Measurements from ENCODE around the gene TTLL5. TPM values are rescaled to one million over a fixed set of nuclear protein-coding genes. Genes with fewer than 3 reads are reported as not detected.

Gene TTLL5
- polyA plus RNA-seq, 1 of the 3 experiments (the other 2 are of a cell fraction): 9.6 TPM

DNA sequence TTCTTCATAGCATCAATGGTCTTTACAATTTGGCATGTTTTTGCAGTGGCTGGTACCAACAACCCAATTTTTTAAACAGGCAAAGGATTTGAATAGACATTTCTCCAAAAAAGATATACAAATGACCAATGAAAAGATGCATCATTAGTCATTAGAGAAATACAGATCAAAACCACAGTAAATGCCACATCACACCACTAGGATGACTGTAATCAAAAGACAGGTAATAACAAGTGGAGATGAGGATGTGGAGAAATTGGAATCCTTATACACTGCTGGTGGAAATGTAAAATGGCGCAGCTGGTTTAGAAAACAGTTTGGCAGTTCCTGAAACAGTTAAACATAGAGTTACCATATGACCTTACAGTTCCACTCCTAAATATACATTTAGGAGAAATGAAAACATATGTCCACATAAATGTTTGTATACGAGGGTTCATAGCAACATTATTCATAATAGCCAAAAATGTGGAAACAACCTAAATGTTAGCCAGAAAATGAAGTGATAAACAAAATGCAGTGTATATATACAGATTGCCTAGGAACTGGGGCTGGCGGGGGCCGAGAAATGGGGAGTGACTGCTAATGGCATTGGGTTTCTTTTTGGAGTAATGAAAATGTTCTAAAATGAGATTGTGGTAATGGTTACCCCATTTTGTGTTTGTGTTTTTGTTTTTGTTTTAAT is 265.5 kb downstream of the TTLL5 start:
- Histone ChIP-seq H3K4me1 (ENCODE audit: control insufficient read depth in 1 of 2, insufficient read depth in 2 of 2, low read depth in 1 of 2, low read length in 1 of 2) (peaks cover 0 to 10% of the 10 kb centered on the region in 2 experiments; a peak in 2 of 4 replicates), H3K79me2 (ENCODE audit: insufficient read depth) (no peaks in the 10 kb centered on the region), H3K4me2 (no peak overlapping the region), H2AFZ (ENCODE audit: low read depth) (no peak overlapping the region), H3F3A (replicated peaks; ENCODE audit: insufficient read depth) (no peaks in the 10 kb centered on the region), H3K4me3 (ENCODE audit: low read depth in 2 of 2, low read length in 1 of 2) (no peak overlapping the region), H3K9ac (no peak overlapping the region), H3K36me3 (replicated peaks in 1 of 2; ENCODE audit: control insufficient read depth in 1 of 2, insufficient read depth in 2 of 2, low read length in 1 of 2) (peaks cover 0 to 3% of the 10 kb centered on the region in 2 experiments), H3K9me3 (no peaks in the 10 kb centered on the region), H3K27ac (ENCODE audit: low read depth in 2 of 2, low read length in 1 of 2) (no peak overlapping the region), H4K20me1 (ENCODE audit: insufficient read depth) (no peaks in the 10 kb centered on the region), H3K27me3 (ENCODE audit: insufficient read depth) (no peaks in the 10 kb centered on the region), H3K9me2 (no peaks in the 10 kb centered on the region)
- TF ChIP-seq JUND (IDR thresholded peaks at IDR 0.05): no peak
- no peak for TF ChIP-seq ELF1 (IDR thresholded peaks at IDR 0.05)
- TF ChIP-seq EZH2phosphoT487 (IDR thresholded peaks at IDR 0.05; ENCODE audit: borderline replicate concordance, low read depth): no peak
- TF ChIP-seq POLR2AphosphoS5 (IDR thresholded peaks at IDR 0.05; ENCODE audit: low read depth, low read length): no peak
- TF ChIP-seq TCF12 (IDR thresholded peaks at IDR 0.05): no peak
- TF ChIP-seq RXRA (IDR thresholded peaks at IDR 0.05; ENCODE audit: borderline replicate concordance, low read depth): no peak
- no peak for TF ChIP-seq FOXM1 (IDR thresholded peaks at IDR 0.05; ENCODE audit: low read depth)
- no peak for DNase-seq
- ChIA-PET POLR2A (no interaction called here), CTCF (interaction anchor here (1.1 kb wide), 1 partner anchor 53 kb away, joined by 4 read pairs; no protein-coding TSS in a partner anchor)
- 98% methylated on average over 4 of the region's 4 CpGs for WGBS (ENCODE audit: low lambda C conversion rate)

DNA sequence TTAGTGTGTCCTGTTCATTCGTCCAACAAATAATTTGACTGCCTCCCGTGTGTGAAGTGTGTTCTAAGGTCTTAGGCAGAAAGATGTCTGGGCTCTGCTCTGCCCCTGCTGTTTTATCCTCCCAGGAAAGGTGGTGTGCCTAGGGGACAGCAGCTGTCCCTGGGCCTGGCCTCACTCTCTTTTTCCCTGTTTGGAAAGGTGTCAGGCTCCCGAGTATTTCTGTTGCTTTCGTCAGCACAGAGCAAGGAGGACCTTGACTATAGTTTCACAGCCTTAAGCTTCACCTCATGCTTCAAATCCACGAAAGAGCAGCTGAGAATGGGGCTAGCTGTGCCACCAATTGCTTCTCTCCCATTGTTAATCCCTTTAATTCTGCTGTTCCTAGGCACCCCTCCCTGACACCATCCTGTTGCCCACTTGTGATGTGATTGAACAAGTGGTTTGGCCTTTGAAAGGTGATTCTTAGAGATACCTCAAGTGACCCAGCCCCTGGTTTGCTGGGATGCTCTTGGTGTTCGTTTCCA is 266.6 kb downstream of the TTLL5 start:
- POLR2A ChIA-PET: no interaction called here
- CTCF ChIA-PET: interaction anchor here (0.9 to 1.5 kb wide), 3 partner anchors 21 to 55 kb away, joined by 4 to 6 read pairs (median 4); no protein-coding TSS in a partner anchor
- Histone ChIP-seq H2AFZ (ENCODE audit: low read depth) (no peak overlapping the region), H3K36me3 (replicated peaks in 1 of 2; ENCODE audit: control insufficient read depth in 1 of 2, insufficient read depth in 2 of 2, low read length in 1 of 2) (peaks cover 0 to 3% of the 10 kb centered on the region in 2 experiments), H3K4me3 (ENCODE audit: low read depth in 2 of 2, low read length in 1 of 2) (no peak overlapping the region), H3K4me2 (no peak overlapping the region), H3K27me3 (ENCODE audit: insufficient read depth) (no peaks in the 10 kb centered on the region), H3K9me2 (no peaks in the 10 kb centered on the region), H4K20me1 (ENCODE audit: insufficient read depth) (no peaks in the 10 kb centered on the region), H3F3A (replicated peaks; ENCODE audit: insufficient read depth) (no peaks in the 10 kb centered on the region), H3K9ac (no peak overlapping the region), H3K79me2 (ENCODE audit: insufficient read depth) (no peaks in the 10 kb centered on the region), H3K4me1 (ENCODE audit: control insufficient read depth in 1 of 2, insufficient read depth in 2 of 2, low read depth in 1 of 2, low read length in 1 of 2) (peaks cover 0 to 10% of the 10 kb centered on the region in 2 experiments; a peak in 2 of 4 replicates), H3K9me3 (no peaks in the 10 kb centered on the region), H3K27ac (ENCODE audit: low read depth in 2 of 2, low read length in 1 of 2) (no peak overlapping the region)
- TF ChIP-seq, protein P1, sequence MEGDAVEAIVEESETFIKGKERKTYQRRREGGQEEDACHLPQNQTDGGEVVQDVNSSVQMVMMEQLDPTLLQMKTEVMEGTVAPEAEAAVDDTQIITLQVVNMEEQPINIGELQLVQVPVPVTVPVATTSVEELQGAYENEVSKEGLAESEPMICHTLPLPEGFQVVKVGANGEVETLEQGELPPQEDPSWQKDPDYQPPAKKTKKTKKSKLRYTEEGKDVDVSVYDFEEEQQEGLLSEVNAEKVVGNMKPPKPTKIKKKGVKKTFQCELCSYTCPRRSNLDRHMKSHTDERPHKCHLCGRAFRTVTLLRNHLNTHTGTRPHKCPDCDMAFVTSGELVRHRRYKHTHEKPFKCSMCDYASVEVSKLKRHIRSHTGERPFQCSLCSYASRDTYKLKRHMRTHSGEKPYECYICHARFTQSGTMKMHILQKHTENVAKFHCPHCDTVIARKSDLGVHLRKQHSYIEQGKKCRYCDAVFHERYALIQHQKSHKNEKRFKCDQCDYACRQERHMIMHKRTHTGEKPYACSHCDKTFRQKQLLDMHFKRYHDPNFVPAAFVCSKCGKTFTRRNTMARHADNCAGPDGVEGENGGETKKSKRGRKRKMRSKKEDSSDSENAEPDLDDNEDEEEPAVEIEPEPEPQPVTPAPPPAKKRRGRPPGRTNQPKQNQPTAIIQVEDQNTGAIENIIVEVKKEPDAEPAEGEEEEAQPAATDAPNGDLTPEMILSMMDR (IDR thresholded peaks at IDR 0.05): no peak
- TF ChIP-seq, protein P2, sequence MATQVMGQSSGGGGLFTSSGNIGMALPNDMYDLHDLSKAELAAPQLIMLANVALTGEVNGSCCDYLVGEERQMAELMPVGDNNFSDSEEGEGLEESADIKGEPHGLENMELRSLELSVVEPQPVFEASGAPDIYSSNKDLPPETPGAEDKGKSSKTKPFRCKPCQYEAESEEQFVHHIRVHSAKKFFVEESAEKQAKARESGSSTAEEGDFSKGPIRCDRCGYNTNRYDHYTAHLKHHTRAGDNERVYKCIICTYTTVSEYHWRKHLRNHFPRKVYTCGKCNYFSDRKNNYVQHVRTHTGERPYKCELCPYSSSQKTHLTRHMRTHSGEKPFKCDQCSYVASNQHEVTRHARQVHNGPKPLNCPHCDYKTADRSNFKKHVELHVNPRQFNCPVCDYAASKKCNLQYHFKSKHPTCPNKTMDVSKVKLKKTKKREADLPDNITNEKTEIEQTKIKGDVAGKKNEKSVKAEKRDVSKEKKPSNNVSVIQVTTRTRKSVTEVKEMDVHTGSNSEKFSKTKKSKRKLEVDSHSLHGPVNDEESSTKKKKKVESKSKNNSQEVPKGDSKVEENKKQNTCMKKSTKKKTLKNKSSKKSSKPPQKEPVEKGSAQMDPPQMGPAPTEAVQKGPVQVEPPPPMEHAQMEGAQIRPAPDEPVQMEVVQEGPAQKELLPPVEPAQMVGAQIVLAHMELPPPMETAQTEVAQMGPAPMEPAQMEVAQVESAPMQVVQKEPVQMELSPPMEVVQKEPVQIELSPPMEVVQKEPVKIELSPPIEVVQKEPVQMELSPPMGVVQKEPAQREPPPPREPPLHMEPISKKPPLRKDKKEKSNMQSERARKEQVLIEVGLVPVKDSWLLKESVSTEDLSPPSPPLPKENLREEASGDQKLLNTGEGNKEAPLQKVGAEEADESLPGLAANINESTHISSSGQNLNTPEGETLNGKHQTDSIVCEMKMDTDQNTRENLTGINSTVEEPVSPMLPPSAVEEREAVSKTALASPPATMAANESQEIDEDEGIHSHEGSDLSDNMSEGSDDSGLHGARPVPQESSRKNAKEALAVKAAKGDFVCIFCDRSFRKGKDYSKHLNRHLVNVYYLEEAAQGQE (IDR thresholded peaks at IDR 0.05; ENCODE audit: low read depth, low read length): no peak
- TF ChIP-seq ELF1 (IDR thresholded peaks at IDR 0.05) (no peak), MEF2A (IDR thresholded peaks at IDR 0.05; ENCODE audit: borderline replicate concordance, low read depth) (no peak), EP300 (IDR thresholded peaks at IDR 0.05; ENCODE audit: borderline replicate concordance in 1 of 2, low read depth in 1 of 2, low read length in 1 of 2) (no peak)
- TF ChIP-seq, protein P3, sequence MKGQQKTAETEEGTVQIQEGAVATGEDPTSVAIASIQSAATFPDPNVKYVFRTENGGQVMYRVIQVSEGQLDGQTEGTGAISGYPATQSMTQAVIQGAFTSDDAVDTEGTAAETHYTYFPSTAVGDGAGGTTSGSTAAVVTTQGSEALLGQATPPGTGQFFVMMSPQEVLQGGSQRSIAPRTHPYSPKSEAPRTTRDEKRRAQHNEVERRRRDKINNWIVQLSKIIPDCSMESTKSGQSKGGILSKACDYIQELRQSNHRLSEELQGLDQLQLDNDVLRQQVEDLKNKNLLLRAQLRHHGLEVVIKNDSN (IDR thresholded peaks at IDR 0.05; ENCODE audit: borderline replicate concordance, low read depth): no peak
- TF ChIP-seq, protein P4, sequence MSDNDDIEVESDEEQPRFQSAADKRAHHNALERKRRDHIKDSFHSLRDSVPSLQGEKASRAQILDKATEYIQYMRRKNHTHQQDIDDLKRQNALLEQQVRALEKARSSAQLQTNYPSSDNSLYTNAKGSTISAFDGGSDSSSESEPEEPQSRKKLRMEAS (IDR thresholded peaks at IDR 0.05; ENCODE audit: low read depth): no peak
- TF ChIP-seq, protein P5, sequence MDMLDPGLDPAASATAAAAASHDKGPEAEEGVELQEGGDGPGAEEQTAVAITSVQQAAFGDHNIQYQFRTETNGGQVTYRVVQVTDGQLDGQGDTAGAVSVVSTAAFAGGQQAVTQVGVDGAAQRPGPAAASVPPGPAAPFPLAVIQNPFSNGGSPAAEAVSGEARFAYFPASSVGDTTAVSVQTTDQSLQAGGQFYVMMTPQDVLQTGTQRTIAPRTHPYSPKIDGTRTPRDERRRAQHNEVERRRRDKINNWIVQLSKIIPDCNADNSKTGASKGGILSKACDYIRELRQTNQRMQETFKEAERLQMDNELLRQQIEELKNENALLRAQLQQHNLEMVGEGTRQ (IDR thresholded peaks at IDR 0.05; ENCODE audit: borderline replicate concordance, low read depth, low read length): no peak
- TF ChIP-seq, protein P6, sequence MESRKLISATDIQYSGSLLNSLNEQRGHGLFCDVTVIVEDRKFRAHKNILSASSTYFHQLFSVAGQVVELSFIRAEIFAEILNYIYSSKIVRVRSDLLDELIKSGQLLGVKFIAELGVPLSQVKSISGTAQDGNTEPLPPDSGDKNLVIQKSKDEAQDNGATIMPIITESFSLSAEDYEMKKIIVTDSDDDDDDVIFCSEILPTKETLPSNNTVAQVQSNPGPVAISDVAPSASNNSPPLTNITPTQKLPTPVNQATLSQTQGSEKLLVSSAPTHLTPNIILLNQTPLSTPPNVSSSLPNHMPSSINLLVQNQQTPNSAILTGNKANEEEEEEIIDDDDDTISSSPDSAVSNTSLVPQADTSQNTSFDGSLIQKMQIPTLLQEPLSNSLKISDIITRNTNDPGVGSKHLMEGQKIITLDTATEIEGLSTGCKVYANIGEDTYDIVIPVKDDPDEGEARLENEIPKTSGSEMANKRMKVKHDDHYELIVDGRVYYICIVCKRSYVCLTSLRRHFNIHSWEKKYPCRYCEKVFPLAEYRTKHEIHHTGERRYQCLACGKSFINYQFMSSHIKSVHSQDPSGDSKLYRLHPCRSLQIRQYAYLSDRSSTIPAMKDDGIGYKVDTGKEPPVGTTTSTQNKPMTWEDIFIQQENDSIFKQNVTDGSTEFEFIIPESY (IDR thresholded peaks at IDR 0.05; ENCODE audit: borderline replicate concordance, low read depth): no peak
- 76% methylated on average over 6 of the region's 6 CpGs for WGBS (ENCODE audit: low lambda C conversion rate)
- no peak for DNase-seq

Data from SK-N-SH (cell line).